Aorta (tissue), 5 donors: ENCODE results near the gene MGMT. TPM values are rescaled to one million over a fixed set of nuclear protein-coding genes. Genes with fewer than 3 reads are reported as not detected.

Experiments
- ATAC-seq: fragments of 200-7000 bp; cut with Tn5 transposase; one replicate; pipeline ENCODE4 v1.9.1; 2022; ENCODE audit warnings: moderate library complexity; ENCODE audit not compliant: low FRiP score
- DNase-seq, 2 donors: peaks; one replicate each; pipeline ENCODE4 v3.0.0-alpha.2; 2020
- H3K27ac ChIP-seq, 2 donors: one replicate each; pipeline ENCODE4 v1.5.1; 2013; ENCODE audit warnings: low read length in 2 of 2, mild to moderate bottlenecking in 2 of 2, moderate library complexity in 2 of 2, control low read depth in 1 of 2, inconsistent platforms in 1 of 2, low read depth in 1 of 2
- H3K27me3 ChIP-seq, 2 donors: one replicate each; pipeline ENCODE4 v1.6.1; 2013; ENCODE audit warnings: control low read depth in 1 of 2, low read length in 1 of 2, mild to moderate bottlenecking in 1 of 2, moderate library complexity in 1 of 2; ENCODE audit not compliant: insufficient read depth in 2 of 2, control insufficient read depth in 1 of 2
- H3K36me3 ChIP-seq, 2 donors: one replicate each; pipeline ENCODE4 v1.6.1; 2013; ENCODE audit warnings: control low read depth in 1 of 2, low read length in 1 of 2, mild to moderate bottlenecking in 1 of 2; ENCODE audit not compliant: insufficient read depth in 2 of 2, control insufficient read depth in 1 of 2
- H3K4me1 ChIP-seq, 2 donors: one replicate each; pipeline ENCODE4 v1.6.1; 2013; ENCODE audit warnings: low read length in 2 of 2, control low read depth in 1 of 2, mild to moderate bottlenecking in 1 of 2, moderate library complexity in 1 of 2; ENCODE audit not compliant: insufficient read depth in 2 of 2, control insufficient read depth in 1 of 2
- H3K4me3 ChIP-seq, 2 donors: one replicate each; pipeline ENCODE4 v1.5.1; 2013; ENCODE audit warnings: low read length in 2 of 2, control low read depth in 1 of 2, mild to moderate bottlenecking in 1 of 2
- H3K9me3 ChIP-seq: one replicate; pipeline ENCODE4 v1.6.1; 2013; ENCODE audit warnings: mild to moderate bottlenecking, low read length; ENCODE audit not compliant: control insufficient read depth
- WGBS, 2 donors: extraction: QIAGEN DNeasy Blood & Tissue Kit; methylation state at CpG; one replicate each; pipeline ENCODE4 v1.1.7; 2013; 5-methylcytosine and 5-hydroxymethylcytosine counted together
- intact Hi-C, 2 donors: fragments of 100-400 bp; cut with DNase I; formaldehyde crosslinking; loops; one replicate each; pipeline versions ENCODE4 v1.14.2 to v1.15.0; 2022
- polyA plus RNA-seq, 2 donors: library from polyadenylated mRNA; stranded (reverse); fragments of 200-250 nt; gene quantifications; one replicate each; pipeline ENCODE4 v1.2.3, GENCODE V29; 2013
- total RNA-seq, 2 donors: library from RNA; stranded (reverse); fragmentation: NEBNext Ultra II Directional; extraction: Animal tissue kit (Norgen Biotek cat#: 25700); gene quantifications; one replicate each; pipeline ENCODE4 v1.2.1, GENCODE V29; 2021
- donor health status: healthy with polysubstance abuse.
- donor health status: Bipolar disorder and iron deficiency.
- donor health status: DM: no; HTN: no; CAD: no.
- donor health status: DM: no; HTN: no; CAD: no.
- donor health status: DM: yes; HTN: yes; CAD: no.

Gene MGMT
- total and polyA plus RNA-seq, 4 donors, result 8.8 to 30.0 (median 14.1) TPM

GRCh38 chr10:129652521-129653201 lies 185.6 kb downstream of the MGMT start:
- Histone ChIP-seq H3K4me3 (no peak overlapping the region), H3K4me1 (no peaks in the 10 kb centered on the region), H3K27me3 (no peaks in the 10 kb centered on the region), H3K36me3 (no peaks in the 10 kb centered on the region), H3K27ac (no peak overlapping the region), H3K9me3 (no peaks in the 10 kb centered on the region)
- ATAC-seq (no peak), DNase-seq (peak in 1 of 2 donors; percentile 59)
- WGBS, 2 donors, result 94 to 96% methylated on average over 22 of the region's 22 CpGs
- intact Hi-C loops, result no loop called here

DNA sequence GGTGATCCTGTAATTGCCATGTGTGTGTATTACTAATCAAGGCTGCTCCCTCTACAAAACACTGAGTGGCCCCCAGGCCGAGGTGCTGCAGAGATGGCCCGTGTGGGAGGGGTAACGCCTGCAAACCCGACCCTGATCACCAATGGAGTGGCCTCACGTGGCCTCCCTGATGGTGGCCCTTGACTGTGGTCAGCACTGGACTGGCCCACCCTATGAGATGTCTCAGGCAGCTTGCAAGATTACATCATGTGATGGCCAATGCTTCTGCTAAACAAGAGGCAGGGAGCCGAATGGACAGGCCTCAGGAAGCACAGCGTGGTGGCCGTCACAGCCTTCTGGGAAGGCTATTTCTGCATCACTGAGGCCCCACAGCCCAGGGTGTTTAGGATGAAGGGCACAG lies 186.4 kb downstream of the MGMT start:
- intact Hi-C loops, result no loop called here
- WGBS, 2 donors, result 95 to 97% methylated on average over 8 of the region's 8 CpGs

DNA sequence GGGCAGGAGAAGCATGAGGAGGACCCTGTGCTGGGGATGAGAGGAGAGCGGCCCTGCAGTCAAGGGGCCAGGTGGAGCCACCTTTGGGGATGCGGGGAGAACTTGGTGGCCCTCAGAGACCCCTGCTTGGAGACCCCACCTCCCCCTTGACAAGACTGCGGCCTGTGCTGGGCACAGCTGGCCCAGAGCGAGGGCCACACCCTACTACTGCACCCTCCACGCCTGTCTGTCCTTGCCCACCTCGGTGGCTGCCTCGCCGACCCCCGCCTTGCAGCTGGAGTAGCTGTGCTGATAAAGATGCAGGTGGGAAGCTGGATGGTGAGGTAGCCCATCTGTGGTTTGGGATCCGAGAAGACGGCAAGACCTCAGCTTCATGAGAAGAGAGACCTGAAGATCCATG lies 186.8 kb downstream of the MGMT start:
- 87 to 97% methylated on average over 7 to 11 of the region's 11 CpGs for WGBS, 2 donors
- intact Hi-C loops, result no loop called here
- DNase-seq (peak in 1 of 2 donors; percentile 50), ATAC-seq (no peak)
- no peak overlapping the region for H3K27ac ChIP-seq
- no peaks in the 10 kb centered on the region for H3K4me1 ChIP-seq
- no peak overlapping the region for H3K4me3 ChIP-seq
- no peaks in the 10 kb centered on the region for H3K36me3 ChIP-seq
- H3K9me3 ChIP-seq, result no peaks in the 10 kb centered on the region
- H3K27me3 ChIP-seq, result no peaks in the 10 kb centered on the region

More for the DNA sequence above, 186.4 kb downstream of the MGMT start:
- Histone ChIP-seq H3K27ac (no peak overlapping the region), H3K36me3 (no peaks in the 10 kb centered on the region), H3K4me1 (no peaks in the 10 kb centered on the region), H3K9me3 (no peaks in the 10 kb centered on the region), H3K4me3 (no peak overlapping the region), H3K27me3 (no peaks in the 10 kb centered on the region)
- DNase-seq (peak in 1 of 2 donors; percentile 52), ATAC-seq (no peak)

- H3K27me3 ChIP-seq, result no peaks in the 10 kb centered on the region
- intact Hi-C loops, result no loop called here
- H3K27ac ChIP-seq, result no peak overlapping the region
- H3K9me3 ChIP-seq, result no peaks in the 10 kb centered on the region
- ATAC-seq (no peak), DNase-seq (peak in 1 of 2 donors; percentile 63)
- H3K36me3 ChIP-seq, result no peaks in the 10 kb centered on the region
- H3K4me3 ChIP-seq, result no peak overlapping the region
- WGBS, 2 donors, result 89 to 97% methylated on average over 7 of the region's 7 CpGs
- no peaks in the 10 kb centered on the region for H3K4me1 ChIP-seq
Observed at GRCh38 chr10:129654461-129654860, 187.4 kb downstream of the MGMT start.

DNA sequence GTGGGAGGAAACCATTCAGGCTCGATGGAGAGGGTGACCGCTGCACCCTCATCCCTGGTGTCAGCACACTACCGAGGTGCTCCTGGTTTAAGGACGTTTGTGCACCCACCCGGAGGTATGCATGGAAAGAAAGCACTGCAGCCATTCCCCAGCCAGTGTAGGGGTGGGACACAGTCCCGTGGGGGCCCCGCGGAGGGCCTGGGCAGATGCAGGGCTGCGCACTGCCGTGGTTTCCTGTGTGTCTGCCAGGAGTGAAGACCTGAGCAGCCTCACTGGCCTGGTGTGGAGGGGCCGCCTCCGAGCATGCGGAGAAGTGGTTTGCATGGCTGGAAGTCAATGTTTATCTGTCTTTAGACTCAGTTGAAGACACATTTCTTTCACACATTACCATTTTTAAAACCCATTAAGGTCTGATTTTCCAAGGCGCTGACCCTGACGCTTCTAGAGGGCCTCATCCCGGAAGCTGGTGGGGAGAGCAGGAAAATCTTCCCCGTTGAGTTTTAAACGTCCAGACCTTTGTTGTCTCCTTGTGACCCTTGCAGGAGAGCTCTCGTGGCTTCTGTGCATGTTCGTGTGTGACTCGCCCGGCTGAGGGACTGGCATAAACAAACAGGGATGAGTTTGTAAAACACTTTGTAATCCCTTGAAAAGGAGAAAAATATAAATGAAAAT lies 188.1 kb downstream of the MGMT start:
- ATAC-seq (no peak), DNase-seq (peak in 1 of 2 donors; percentile 43)
- no peak overlapping the region for H3K27ac ChIP-seq
- H3K4me1 ChIP-seq, result no peaks in the 10 kb centered on the region
- no peak overlapping the region for H3K4me3 ChIP-seq
- H3K36me3 ChIP-seq, result no peaks in the 10 kb centered on the region
- H3K9me3 ChIP-seq, result no peaks in the 10 kb centered on the region
- intact Hi-C loops, result no loop called here
- H3K27me3 ChIP-seq, result no peaks in the 10 kb centered on the region
- 87 to 89% methylated on average over 22 of the region's 22 CpGs for WGBS, 2 donors

GRCh38 chr10:129655679-129656031 lies 188.6 kb downstream of the MGMT start:
- Histone ChIP-seq H3K36me3 (no peaks in the 10 kb centered on the region), H3K4me1 (no peaks in the 10 kb centered on the region), H3K9me3 (no peaks in the 10 kb centered on the region), H3K27ac (no peak overlapping the region), H3K27me3 (no peaks in the 10 kb centered on the region), H3K4me3 (no peak overlapping the region)
- intact Hi-C loops, result no loop called here
- no peak for DNase-seq
- WGBS, 2 donors, result 94 to 96% methylated on average over 8 of the region's 8 CpGs
- no peak for ATAC-seq

GRCh38 chr10:129656642-129657041 lies 189.6 kb downstream of the MGMT start:
- Histone ChIP-seq H3K4me3 (no peak overlapping the region), H3K27ac (no peak overlapping the region), H3K27me3 (no peaks in the 10 kb centered on the region), H3K9me3 (no peaks in the 10 kb centered on the region), H3K4me1 (no peaks in the 10 kb centered on the region), H3K36me3 (no peaks in the 10 kb centered on the region)
- DNase-seq (no peak), ATAC-seq (no peak)
- intact Hi-C loops, result no loop called here
- WGBS, 2 donors, result 90 to 91% methylated on average over 7 of the region's 7 CpGs

- intact Hi-C loops, result no loop called here
- no peak overlapping the region for H3K4me3 ChIP-seq
- H3K27ac ChIP-seq, result no peak overlapping the region
- ATAC-seq (no peak), DNase-seq (peak in 1 of 2 donors; percentile 61)
- WGBS, 2 donors, result 85 to 92% methylated on average over 7 to 8 of the region's 8 CpGs
- H3K36me3 ChIP-seq, result no peaks in the 10 kb centered on the region
- no peaks in the 10 kb centered on the region for H3K9me3 ChIP-seq
- H3K27me3 ChIP-seq, result no peaks in the 10 kb centered on the region
- H3K4me1 ChIP-seq, result no peaks in the 10 kb centered on the region
Observed at GRCh38 chr10:129657297-129658017, 190.4 kb downstream of the MGMT start.
